ENCODE data around the gene GLT8D2. TPM values are rescaled to one million over a fixed set of nuclear protein-coding genes. Genes with fewer than 3 reads are reported as not detected.

GLT8D2 gene
- total RNA-seq, 1 donor from 2014 or later = 40.3 TPM

DNA sequence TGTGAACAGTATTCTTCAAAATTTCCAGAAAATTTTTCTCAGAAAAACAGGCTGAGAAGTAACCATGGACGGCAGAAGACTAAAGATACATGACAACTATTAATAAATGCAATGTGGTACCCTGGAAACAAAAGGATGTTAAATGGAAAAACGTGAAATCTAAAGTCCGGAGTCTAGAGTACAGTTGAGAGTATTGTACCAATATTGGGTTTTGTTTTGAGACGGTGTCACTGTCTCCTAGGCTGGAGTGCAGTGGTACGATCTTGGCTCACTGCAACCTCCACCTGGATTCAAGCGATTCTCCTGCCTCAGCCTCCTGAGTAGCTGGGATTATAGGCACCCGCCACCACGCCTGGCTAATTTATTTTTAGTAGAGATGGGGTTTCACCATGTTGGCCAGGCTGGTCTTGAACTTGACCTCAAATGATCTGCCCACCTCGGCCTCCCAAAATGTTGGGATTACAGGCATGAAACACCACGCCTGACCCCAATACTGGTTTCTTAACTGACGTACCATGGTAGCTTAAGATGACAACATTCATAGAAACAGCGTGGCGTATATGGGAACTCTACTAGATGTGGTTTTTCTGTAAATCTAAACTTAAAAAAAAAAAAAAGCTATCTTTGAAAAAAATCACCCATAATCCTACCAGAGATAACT, 101.1 kb downstream of the GLT8D2 start:
- no peak for DNase-seq

DNA sequence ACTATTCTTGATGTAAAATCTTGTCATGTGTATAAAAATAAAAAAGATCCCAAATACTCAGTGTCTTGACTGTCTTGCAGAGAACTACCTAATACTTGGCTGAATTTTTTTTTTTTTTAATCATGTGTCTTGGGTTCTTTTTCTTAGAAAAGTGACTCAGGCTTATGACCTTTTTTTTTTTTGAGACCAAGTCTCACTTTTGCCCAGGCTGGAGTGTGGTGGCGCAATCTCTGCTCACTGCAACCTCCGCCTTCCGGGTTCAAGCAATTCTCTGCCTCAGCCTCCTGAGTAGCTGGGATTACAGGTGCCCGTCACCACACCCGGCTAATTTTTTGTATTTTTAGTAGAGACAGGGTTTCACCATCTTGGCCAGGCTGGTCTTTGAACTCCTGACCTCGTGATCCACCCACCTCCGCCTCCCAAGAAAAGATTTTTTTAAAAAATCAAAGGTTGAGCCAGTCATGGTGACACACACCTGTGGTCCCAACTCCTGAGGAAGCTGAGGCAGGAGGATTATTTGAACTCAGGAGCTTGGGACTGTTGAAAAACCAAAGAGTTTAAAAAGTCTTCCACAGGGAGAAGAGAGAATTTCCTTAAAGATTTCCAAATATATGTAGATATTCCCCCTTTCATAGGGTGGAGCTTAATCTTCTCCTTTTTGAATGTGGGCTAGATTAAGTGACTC, 102.0 kb downstream of the GLT8D2 start:
- DNase-seq = no peak

DNA sequence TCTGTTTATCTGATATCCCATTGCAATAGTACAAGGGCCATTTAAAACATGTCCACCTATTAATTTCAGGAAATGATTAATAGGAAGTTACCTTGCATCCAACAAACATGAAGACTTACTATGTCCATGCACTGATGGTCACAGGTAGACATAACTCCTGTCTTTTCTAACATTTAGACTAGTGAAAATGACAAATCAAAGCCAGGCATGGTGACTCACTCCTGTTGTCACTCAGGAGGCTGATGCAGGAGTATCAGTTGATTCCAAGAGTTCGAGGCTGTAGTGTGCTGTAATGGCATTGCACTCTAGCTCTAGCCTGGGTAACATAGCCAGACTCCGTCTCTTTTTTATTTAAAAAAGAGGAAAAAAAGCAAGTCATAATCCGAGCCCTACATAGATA, 105.0 kb downstream of the GLT8D2 start:
- no peak for DNase-seq

Other genes with a start within 250 kb of the GLT8D2 start
- gene NT5DC3, start 209.0 kb downstream of the GLT8D2 start, total RNA-seq = 16.0 TPM
- gene HSP90B1, start 119.8 kb downstream of the GLT8D2 start, total RNA-seq = 376 TPM
- gene TDG, start 84.3 kb downstream of the GLT8D2 start, total RNA-seq = 31.5 TPM
- 60.9 TPM for gene HCFC2, start 14.3 kb upstream of the GLT8D2 start, total RNA-seq
- 21.6 TPM for gene NFYB, start 88.0 kb upstream of the GLT8D2 start, total RNA-seq
- 56.1 TPM for gene TXNRD1, start 165.6 kb upstream of the GLT8D2 start, total RNA-seq

All from tongue (tissue), 2 donors.